NCI-H774 (cell line): Measurements from ENCODE around the gene OXSR1.
"Not testable (repeated sequence)": the region's sequence is repeated elsewhere in the genome, so short reads cannot be mapped to it uniquely, and the experiment has no call there.

ENCODE experiments used
- DNase-seq: peaks from one replicate; lab custom pipeline; 2025; lab: John Stamatoyannopoulos, UW

OXSR1 gene

DNA sequence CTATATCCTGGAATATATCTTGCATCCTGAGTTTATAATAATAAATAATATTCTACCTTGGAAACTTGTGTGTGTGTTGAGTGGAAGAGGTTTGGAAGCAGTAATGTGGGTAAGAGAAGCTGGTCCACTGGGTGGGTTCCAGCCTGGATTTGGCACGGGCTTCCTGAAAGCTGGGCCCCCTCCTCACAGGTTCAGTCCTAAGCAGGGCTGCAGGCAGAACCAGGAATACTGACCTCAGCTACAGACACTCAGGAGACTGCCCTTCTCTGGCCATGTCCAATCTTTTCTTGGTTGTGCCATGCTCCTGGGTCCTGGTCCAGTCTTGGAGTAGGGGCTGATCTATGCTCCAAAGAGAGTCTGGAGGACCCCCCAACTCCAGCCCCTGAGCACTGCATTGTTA is 22.4 kb upstream of the OXSR1 start:
- DNase-seq, result no peak

GRCh38 chr3:38143511-38143910 is 21.8 kb upstream of the OXSR1 start:
- DNase-seq, result no peak

- DNase-seq, result no peak
These were observed 18.8 kb upstream of the OXSR1 start for GRCh38 chr3:38146504-38146903.

DNA sequence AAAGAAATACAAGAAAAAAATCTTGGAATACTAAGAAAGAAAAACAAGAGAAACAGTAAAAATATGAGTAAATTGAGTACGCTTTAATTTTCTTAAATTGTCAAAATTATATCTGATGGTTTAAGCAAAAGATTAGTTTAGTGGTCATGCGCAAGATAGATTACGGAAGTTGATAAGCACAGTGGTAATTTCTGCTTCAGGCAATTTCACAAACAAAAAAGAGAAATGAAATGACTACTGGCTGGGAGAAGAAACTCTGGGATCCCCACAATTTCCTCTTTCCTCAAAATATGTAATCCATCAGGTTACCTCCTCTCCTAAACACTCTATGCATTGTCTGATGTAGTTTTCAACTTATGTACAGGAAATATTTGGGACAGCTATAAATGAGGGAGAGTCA is 17.9 kb upstream of the OXSR1 start:
- DNase-seq, result no peak

DNA sequence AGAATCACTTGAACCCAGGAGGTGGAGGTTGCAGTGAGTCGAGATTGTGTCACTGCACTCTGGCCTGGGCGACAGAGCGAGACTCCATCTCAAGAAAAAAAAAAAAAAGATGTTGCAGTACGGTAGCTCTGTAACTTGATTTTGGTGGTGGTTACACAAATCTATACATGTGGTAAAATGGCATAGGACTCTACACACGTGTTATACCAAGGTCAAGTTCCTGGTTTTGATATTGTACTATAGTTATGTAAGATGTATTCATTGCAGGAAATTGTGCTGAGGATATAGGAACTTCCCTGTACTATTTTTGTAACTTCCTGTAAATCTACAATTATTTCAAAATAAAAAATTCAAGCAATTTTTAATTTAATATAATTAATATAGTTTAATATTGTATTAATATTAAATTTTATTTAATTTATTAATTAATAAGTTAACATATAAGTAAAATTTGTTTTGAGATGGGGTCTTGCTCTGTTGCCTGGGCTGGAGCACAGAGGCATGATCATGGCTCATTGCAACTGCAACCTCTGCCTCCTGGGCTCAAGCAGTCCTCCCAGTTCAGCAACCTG is 16.9 kb upstream of the OXSR1 start:
- no peak for DNase-seq

GRCh38 chr3:38149708-38150107 is 15.6 kb upstream of the OXSR1 start:
- DNase-seq, result no peak

DNA sequence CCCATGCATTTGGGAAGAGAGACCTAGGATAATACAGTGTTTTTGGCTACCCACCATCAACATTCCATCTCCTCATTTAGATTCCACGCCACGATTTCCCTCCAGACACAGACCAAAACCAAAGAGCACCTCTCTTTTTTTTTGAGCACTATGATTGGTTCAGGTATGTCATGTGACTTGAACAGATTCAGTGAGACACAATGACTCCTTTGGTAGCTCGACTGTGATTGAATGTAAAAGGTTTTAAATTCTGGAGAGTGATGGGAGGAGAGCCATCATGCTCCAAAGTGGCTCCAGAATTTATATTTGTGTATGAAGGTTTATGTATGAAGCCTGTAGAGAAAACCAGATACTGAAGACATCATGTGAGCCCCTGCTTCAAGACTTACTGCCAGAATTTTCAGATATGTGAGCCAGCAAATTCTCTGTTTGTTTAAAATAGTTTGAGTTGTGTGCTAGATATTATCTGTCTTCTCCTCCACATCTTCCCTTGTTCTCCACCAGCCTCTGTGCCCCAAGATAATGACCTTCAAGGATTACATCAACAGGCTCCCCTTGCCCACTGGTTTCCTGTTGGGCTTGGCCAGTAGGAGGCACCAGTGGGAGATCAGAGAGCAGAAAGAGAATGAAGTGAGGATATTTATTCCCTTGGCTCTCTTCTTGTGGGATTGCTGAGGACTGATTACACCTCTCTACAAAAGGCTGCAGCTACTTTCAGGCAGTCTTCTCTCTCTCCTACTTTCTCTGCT is 14.4 kb upstream of the OXSR1 start:
- no peak for DNase-seq

- no peak for DNase-seq
These were observed 13.6 kb upstream of the OXSR1 start for GRCh38 chr3:38151667-38152265.

DNA sequence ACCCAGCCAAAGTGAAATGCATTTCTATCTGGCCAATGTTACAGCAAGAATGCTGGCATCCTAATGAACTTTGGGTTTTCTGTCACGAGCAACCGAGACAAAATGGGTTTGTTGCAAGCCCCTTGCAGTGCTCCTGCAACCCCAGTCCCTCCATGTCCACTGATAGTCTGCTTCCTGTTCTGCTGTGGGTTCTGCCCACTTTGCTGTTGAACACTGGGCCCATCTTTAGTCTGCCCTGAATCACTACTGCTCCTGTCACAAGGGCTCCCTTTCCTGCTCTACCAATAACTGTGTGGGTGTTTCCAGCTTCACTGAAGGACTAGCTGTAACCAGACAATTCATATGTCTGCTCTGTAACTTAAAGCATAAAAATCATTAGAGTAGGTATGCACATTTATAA is 12.7 kb upstream of the OXSR1 start:
- no peak for DNase-seq

DNA sequence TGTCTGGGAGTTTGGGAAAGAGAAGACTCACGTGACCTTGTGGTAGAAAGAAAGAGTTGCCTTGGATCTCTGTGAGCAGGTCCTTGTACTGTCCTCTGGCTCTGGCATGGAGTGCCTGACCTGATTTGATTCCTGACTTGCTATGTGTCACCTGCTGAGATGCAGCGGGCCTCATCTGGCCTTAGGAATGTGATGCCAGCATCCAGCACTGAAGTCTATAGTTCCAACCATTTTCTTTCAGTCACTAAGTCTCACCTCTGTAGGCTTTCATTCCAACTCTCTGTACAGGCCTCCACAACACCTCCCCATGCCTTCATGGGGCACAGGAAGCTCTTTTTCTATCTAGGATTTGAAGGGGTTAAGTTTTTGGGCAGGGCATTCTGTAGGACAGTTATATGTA is 12.1 kb upstream of the OXSR1 start:
- no peak for DNase-seq

DNA sequence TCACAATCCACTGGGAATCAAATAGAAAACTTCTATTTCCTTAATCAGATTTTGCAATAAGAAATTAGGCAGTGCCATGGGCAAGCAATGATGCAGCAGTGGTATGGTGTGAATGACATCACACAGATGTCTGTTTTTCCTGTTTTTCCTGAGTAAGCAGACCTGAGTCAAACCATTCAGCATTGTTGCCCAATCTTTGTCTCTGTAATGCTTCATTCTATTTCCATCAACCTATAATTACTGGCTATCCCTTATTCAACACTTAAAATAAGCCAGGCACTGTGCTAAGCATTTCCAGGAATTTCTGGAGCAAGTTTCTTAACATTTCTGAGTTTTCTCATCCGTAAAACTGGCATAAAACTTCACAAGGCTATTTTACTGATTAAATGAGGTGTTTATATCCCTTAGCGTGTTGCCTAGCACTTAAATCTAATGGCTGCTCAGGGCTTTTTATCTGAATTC is 11.3 kb upstream of the OXSR1 start:
- no peak for DNase-seq

DNA sequence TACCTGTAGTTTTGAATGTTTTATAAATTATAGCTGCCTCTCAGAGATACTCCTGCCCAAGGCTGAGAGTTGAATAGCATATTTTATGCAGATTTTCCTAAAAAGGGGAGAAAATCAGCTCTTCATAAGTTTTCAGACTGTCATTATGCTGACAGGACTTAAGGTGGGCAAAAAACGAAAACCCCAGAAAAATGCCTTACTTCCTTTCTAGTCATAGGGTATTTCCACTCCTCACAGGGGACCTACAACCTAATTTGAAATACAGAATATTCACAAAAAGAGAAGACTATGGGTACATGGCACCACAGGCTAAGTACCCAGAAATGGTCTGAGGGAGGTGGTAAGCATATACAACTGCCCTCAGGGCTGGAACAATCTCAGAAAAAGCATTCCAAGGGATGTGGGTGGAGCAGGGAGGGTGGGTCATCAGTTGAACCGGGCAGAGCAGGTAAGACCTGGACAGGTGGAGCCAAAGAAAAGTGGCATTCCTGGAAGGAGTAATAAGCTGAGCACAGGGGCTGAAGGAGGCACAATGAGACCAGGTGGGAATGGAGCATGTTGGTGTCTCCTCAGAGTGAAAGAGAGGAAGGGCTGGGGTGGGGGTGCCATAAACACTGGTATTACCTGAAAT is 10.6 kb upstream of the OXSR1 start:
- DNase-seq, result no peak

DNA sequence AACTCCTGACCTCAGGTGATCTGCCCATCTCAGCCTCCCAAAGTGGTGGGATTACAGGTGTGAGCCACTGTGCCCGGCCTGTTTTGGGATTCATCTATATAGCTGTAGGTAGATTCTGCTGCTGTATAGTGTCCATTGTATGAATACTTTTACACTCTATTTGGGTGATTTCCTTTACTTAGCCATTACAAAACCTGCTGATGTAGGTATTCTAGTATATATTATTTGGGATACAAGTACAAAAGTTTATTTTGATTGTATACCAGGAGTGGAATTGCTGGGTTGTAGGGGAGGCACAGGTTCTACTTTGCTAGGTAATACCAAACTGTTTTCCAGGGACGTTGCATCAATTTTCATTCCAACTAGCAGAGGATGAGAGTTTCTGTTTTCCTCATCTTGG is 9.5 kb upstream of the OXSR1 start:
- no peak for DNase-seq

DNA sequence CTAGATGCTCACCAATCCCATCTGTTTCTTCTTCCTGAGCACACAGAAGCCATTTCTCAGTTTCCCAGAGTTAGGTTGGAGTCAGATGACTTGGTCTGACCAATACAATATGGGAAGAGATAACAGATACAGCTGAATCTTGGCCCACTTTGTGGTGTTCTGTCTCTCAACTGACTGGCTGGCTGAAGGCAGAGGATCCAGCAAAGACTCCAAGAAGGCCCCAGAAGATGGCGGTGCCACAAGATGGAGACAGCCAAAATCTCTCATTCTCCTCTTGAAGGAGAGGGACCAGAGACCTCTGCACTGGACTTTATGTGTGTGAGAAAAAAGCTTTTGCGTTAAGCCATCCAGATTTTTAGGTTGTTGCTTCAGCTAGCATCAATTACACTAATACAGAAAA is 8.2 kb upstream of the OXSR1 start:
- DNase-seq, result no peak

DNA sequence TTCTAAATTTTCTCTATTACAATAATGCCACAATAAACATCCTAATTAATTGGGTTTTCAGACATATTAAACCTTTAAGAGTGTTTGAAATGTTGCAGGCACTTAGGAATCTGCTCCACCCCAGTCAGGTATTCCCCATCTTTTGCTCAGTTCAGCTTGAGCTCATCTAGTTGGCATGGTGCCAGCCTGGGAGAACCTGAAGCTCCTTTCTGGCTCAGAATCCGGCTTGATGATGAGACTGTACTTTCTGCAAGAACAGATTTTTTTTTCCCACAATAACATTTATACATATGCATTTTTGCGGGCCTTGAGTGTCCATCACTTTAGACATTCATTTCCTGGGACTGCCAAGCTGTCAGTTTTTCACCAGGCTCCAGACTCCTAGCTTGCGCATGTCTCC is 7.7 kb upstream of the OXSR1 start:
- DNase-seq, result no peak

DNA sequence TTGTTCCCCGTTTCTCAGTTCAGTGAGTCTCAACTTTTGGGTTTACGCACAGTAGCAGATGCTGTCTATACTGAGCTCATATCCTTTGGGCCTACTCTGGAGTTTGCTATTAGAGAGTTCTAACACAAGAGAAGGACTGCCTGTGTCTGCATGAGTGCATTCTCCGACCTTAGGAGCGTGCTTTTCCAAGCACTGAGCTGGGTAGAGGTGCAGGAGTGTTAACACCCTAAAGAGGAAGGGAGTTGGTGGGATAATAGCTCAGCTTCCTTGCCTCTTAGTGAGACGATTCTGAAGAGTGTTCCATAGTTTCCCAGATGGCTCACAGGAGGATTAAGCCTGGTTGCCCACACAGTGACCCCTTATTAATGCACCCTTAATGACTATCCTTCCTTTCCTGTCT is 6.9 kb upstream of the OXSR1 start:
- DNase-seq, result no peak

DNA sequence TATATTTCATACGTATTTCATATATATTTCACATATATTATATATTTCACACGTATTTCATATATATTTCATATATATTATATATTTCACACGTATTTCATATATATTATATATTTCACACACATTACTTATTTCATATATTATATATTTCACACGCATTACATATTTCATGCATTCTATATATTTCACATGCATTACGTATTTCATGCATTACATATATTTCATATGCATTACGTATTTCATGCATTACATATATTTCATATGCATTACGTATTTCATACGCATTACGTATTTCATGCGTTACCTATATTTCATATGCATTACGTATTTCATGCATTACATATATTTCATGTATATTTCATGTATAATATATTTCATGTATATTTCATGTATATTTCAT is 4.6 kb upstream of the OXSR1 start:
- not testable (repeated sequence) for DNase-seq

DNA sequence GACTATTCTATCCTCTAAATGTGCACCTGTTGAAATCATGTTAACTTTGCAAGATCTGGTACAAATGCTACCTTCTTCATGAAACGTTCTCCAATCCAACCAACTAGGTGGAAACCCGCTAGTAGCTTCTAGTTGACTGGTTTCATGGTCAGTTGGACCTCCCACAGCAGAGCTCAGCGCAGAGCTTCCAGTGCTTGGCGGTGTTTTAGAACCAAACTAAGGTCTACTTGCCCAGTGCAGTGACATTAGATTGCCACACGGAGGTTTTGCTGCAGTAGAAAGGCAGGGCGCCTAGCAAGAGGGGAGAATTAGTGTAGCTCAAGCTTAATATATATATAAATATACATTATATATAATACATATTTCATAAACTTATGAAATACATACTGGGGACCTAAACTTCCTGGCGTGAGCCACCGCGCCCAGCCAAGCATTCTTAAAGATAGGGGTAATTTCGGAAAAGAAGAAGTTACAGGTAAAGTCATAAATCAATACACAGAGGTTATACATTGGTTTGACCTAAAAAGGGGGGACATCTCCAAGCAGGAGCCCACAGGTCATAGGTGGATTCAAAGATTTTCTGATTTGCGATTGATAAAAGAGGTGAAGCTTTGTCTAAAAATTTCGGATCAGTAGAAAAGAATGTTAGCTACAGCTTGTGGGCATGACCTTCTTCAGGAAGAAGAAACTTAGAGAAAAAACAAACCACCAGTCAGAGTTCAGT is 2.1 kb upstream of the OXSR1 start:
- no peak for DNase-seq

DNA sequence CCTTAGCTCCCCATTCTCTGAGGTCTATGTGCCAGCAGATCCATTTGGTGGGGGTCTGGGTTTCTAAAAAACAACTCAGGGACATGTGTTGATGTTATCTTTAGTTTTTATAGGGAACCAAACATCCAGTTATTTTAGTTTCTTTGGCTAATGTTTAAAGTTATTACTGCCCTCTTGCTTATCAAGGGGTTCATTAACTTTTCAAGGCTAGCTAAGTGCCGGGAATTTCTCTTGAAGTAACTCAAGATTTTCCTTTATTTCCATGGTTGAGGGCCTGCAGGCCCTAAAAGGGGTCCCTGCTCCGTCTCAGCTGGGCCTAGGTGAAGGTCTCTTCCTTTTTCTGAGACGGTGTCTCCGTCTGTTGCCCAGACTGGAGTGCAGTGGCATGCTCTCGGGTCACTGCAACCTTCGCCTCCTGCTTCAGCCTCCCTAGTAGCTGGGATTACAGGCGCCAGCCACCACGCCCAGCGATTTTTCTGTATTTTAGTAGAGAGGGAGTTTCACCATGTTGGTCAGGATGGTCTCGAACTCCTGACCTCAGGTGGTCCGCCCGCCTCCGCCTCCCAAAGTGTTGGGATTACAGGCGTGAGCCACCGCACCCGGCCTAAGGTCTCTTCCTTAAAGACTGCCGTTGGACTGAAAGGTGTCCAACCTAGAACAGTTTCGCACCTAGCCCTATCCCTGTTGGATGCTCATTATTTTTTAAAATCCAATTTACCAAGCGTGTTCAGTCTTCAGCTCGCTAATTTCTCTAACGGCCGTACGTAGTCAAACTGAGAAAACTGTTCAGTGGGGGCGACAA is 1.3 kb upstream of the OXSR1 start:
- no peak for DNase-seq

DNA sequence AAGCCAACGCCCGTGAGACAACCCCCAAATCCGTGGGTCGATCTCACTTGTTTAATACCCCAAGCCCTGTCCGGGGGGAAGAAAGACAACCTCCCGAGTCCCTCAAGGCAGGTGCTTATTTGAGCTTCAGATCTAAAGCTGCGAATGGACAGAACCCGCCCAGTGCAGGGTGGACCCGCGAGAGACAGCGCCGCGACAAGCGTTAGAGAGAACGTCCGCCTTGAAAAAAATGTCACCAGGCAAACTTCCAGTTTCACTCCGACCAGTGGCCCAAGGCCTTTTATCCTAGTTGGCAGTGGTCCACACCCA is 740 bp upstream of the OXSR1 start:
- no peak for DNase-seq

- DNase-seq, result no peak
These were observed 518 bp downstream of the OXSR1 start for GRCh38 chr3:38165722-38166387.
